WTC11 (cell line): ENCODE results near the gene TOR1AIP2.

ENCODE experiments used
- HMGA2 ChIP-seq: fragments of 250-450 bp; sonication (Bioruptor Pico); IDR thresholded peaks from 2 replicates; pipeline ENCODE4 v1.4.0; 2021; ENCODE audit warnings: mild to moderate bottlenecking, moderate library complexity
- MYBL2 ChIP-seq: sonication (generic); formaldehyde crosslinking; IDR thresholded peaks from 2 replicates; pipeline ENCODE4 v1.8.1; 2023; ENCODE audit warnings: mild to moderate bottlenecking, moderate library complexity, missing genetic modification reagents
- NR3C1 ChIP-seq: sonication (generic); formaldehyde crosslinking; conservative IDR thresholded peaks from 2 replicates; pipeline ENCODE4 v1.8.1; 2023; ENCODE audit warnings: low read depth, mild to moderate bottlenecking, missing genetic modification reagents
- TEAD1 ChIP-seq: sonication (generic); formaldehyde crosslinking; IDR thresholded peaks from 2 replicates; pipeline ENCODE4 v1.8.0; 2022; ENCODE audit warnings: mild to moderate bottlenecking, missing genetic modification reagents
- TF ChIP-seq, protein P1 (sequence below): sonication (generic); formaldehyde crosslinking; IDR thresholded peaks from 2 replicates; pipeline ENCODE4 v1.8.0; 2022; ENCODE audit warnings: mild to moderate bottlenecking, missing genetic modification reagents
- TF ChIP-seq, protein P2 (sequence below): sonication (generic); formaldehyde crosslinking; IDR thresholded peaks from 2 replicates; pipeline ENCODE4 v1.8.0; 2022; ENCODE audit warnings: mild to moderate bottlenecking, missing genetic modification reagents
- TF ChIP-seq, protein P3 (sequence below): sonication (generic); formaldehyde crosslinking; IDR thresholded peaks from 2 replicates; pipeline ENCODE4 v1.8.1; 2023; ENCODE audit warnings: mild to moderate bottlenecking, missing genetic modification reagents
- TF ChIP-seq, protein P4 (sequence below): sonication (generic); formaldehyde crosslinking; IDR thresholded peaks from 2 replicates; pipeline ENCODE4 v1.8.1; 2023; ENCODE audit warnings: mild to moderate bottlenecking, missing genetic modification reagents, moderate library complexity
- TF ChIP-seq, protein P5 (sequence below): fragments of 200-600 bp; IDR thresholded peaks from 2 replicates; pipeline ENCODE4 v1.8.0; 2022; ENCODE audit warnings: antibody characterized with exemption
- TF ChIP-seq, protein P6 (sequence below): sonication (generic); formaldehyde crosslinking; IDR thresholded peaks from 2 replicates; pipeline ENCODE4 v1.8.0; 2023; ENCODE audit warnings: missing genetic modification reagents, mild to moderate bottlenecking, borderline replicate concordance

DNA sequence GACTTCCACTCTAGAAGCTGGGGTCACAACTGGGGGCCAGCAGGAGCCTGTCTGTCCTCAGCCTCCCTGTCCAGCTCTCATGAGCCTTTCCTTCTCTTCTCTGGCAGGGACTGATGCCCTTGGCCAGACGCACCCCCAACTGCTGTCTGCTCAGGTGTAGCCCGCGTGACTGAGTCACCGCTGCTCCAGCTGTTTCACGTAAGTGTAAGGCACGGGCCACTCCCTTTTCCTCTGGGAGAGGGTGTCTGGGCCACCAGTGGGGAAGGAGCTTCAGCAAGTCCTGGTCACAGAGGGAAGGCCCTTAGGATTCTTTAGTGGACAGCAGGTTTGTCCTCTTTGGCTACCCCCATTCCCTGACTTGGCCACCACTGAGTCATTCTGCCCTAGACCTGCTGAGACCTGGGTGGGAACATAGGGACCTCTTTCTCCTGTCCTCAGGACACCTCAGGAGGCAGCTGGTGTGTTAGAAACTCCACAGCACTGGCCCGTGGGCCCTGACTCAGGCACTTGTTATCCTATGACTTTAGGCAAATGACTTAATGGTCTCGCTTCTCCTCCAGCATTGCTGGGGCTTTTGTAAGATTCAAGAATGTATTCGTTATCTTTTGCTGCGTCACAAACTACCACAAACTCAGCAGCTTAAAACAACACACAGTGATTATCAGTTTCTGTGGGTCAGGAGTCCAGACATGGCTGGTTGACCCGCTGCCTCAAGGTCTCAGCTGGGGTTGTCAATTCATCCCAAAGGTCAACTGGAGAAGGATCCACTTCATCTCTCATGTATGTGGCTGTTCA is 69.7 kb downstream of the TOR1AIP2 start:
- TF ChIP-seq NR3C1 (CRISPR knock-in tag) (no peak), HMGA2 (CRISPR knock-in tag) (no peak), TEAD1 (no peak), MYBL2 (CRISPR knock-in tag) (no peak)
- TF ChIP-seq, protein P1, sequence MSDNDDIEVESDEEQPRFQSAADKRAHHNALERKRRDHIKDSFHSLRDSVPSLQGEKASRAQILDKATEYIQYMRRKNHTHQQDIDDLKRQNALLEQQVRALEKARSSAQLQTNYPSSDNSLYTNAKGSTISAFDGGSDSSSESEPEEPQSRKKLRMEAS (CRISPR knock-in tag), result no peak
- TF ChIP-seq, protein P2, sequence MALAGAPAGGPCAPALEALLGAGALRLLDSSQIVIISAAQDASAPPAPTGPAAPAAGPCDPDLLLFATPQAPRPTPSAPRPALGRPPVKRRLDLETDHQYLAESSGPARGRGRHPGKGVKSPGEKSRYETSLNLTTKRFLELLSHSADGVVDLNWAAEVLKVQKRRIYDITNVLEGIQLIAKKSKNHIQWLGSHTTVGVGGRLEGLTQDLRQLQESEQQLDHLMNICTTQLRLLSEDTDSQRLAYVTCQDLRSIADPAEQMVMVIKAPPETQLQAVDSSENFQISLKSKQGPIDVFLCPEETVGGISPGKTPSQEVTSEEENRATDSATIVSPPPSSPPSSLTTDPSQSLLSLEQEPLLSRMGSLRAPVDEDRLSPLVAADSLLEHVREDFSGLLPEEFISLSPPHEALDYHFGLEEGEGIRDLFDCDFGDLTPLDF (CRISPR knock-in tag), result no peak
- TF ChIP-seq, protein P3, sequence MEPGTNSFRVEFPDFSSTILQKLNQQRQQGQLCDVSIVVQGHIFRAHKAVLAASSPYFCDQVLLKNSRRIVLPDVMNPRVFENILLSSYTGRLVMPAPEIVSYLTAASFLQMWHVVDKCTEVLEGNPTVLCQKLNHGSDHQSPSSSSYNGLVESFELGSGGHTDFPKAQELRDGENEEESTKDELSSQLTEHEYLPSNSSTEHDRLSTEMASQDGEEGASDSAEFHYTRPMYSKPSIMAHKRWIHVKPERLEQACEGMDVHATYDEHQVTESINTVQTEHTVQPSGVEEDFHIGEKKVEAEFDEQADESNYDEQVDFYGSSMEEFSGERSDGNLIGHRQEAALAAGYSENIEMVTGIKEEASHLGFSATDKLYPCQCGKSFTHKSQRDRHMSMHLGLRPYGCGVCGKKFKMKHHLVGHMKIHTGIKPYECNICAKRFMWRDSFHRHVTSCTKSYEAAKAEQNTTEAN (CRISPR knock-in tag), result no peak
- TF ChIP-seq, protein P4, sequence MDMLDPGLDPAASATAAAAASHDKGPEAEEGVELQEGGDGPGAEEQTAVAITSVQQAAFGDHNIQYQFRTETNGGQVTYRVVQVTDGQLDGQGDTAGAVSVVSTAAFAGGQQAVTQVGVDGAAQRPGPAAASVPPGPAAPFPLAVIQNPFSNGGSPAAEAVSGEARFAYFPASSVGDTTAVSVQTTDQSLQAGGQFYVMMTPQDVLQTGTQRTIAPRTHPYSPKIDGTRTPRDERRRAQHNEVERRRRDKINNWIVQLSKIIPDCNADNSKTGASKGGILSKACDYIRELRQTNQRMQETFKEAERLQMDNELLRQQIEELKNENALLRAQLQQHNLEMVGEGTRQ (CRISPR knock-in tag), result no peak
- TF ChIP-seq, protein P5, sequence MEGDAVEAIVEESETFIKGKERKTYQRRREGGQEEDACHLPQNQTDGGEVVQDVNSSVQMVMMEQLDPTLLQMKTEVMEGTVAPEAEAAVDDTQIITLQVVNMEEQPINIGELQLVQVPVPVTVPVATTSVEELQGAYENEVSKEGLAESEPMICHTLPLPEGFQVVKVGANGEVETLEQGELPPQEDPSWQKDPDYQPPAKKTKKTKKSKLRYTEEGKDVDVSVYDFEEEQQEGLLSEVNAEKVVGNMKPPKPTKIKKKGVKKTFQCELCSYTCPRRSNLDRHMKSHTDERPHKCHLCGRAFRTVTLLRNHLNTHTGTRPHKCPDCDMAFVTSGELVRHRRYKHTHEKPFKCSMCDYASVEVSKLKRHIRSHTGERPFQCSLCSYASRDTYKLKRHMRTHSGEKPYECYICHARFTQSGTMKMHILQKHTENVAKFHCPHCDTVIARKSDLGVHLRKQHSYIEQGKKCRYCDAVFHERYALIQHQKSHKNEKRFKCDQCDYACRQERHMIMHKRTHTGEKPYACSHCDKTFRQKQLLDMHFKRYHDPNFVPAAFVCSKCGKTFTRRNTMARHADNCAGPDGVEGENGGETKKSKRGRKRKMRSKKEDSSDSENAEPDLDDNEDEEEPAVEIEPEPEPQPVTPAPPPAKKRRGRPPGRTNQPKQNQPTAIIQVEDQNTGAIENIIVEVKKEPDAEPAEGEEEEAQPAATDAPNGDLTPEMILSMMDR, result no peak
- TF ChIP-seq, protein P6, sequence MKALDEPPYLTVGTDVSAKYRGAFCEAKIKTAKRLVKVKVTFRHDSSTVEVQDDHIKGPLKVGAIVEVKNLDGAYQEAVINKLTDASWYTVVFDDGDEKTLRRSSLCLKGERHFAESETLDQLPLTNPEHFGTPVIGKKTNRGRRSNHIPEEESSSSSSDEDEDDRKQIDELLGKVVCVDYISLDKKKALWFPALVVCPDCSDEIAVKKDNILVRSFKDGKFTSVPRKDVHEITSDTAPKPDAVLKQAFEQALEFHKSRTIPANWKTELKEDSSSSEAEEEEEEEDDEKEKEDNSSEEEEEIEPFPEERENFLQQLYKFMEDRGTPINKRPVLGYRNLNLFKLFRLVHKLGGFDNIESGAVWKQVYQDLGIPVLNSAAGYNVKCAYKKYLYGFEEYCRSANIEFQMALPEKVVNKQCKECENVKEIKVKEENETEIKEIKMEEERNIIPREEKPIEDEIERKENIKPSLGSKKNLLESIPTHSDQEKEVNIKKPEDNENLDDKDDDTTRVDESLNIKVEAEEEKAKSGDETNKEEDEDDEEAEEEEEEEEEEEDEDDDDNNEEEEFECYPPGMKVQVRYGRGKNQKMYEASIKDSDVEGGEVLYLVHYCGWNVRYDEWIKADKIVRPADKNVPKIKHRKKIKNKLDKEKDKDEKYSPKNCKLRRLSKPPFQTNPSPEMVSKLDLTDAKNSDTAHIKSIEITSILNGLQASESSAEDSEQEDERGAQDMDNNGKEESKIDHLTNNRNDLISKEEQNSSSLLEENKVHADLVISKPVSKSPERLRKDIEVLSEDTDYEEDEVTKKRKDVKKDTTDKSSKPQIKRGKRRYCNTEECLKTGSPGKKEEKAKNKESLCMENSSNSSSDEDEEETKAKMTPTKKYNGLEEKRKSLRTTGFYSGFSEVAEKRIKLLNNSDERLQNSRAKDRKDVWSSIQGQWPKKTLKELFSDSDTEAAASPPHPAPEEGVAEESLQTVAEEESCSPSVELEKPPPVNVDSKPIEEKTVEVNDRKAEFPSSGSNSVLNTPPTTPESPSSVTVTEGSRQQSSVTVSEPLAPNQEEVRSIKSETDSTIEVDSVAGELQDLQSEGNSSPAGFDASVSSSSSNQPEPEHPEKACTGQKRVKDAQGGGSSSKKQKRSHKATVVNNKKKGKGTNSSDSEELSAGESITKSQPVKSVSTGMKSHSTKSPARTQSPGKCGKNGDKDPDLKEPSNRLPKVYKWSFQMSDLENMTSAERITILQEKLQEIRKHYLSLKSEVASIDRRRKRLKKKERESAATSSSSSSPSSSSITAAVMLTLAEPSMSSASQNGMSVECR (CRISPR knock-in tag), result no peak
